CD4-positive, alpha-beta T cell treated with Interleukin-2 at 100 ng/mL for 4 hours (primary cell): Measurements from ENCODE around the gene CDC42EP1.

Experiments
- DNase-seq: peaks from one replicate; pipeline ENCODE4 v3.0.0-alpha.2; 2020; ENCODE audit warnings: low spot score

The CDC42EP1 gene

DNA sequence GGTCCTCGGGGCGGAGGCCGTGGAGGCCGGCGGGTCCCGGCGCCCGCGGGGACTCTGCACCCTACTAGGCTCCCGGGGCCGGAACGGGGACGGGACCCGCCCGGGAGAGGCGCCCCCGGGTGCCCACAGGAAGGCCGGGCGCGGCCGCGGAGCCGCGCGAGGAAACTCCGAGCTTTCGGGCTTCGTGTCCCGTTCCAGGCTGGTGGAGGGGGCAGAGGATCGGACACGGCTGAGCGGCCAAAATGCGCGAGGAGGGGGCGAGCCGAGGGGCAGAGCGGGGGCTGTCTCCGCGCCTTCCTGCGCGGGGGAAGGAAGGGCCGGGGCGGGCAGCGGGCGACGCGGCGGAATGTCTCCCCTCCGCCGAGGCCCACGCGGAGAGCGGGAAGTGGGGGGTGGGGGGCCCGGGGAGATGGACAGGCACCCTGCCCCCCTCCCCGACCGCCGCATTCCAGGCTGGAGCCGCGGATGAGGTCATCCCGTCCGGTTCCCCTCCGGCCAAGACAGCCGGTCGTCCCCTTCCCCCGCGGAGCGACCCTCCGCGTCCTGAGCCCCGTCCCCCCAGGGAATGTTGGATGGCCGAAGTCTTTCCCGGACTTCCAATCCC, 430 bp downstream of the CDC42EP1 start:
- no peak for DNase-seq

DNA sequence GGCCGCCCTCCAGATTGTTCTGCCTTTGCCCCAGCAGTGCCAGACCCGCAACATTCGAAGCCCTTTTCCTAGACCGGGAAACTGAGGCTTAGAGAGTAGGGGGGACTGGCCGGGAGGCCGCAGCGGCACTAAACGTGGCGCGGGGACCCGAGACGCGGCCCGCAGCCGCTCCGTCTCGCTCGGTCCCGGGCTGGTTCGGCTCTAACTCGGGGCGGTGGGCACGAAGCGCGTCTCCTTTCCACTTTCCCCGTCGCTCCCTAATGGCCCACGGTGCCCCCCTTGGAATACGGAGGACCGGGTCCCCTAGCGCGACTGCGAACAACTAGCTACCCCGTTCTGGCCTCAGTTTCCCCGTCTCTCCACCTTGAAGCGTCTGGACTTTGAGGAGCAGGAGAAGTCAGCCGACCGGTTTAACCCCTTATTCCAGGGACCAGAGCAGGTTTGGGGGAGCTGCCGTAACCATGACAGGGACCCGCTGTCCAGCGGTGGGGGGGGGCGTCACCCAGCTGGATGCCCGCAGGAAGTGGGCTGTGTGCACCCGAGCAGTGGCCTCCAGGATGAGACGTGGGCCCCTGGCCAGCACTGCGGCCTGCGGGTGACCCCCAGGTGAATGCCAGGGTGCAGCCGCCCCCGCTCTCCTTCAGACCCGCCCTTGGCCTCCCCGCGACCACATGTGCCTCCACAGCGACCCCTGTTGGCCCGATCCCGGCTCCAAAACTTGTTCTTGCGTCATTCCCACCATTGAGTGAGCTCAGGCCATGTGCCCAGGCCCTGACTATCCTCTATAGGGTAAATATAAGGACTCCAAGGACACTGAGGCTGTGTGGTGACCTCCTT, 1.1 kb downstream of the CDC42EP1 start:
- DNase-seq = peak; percentile 68

DNA sequence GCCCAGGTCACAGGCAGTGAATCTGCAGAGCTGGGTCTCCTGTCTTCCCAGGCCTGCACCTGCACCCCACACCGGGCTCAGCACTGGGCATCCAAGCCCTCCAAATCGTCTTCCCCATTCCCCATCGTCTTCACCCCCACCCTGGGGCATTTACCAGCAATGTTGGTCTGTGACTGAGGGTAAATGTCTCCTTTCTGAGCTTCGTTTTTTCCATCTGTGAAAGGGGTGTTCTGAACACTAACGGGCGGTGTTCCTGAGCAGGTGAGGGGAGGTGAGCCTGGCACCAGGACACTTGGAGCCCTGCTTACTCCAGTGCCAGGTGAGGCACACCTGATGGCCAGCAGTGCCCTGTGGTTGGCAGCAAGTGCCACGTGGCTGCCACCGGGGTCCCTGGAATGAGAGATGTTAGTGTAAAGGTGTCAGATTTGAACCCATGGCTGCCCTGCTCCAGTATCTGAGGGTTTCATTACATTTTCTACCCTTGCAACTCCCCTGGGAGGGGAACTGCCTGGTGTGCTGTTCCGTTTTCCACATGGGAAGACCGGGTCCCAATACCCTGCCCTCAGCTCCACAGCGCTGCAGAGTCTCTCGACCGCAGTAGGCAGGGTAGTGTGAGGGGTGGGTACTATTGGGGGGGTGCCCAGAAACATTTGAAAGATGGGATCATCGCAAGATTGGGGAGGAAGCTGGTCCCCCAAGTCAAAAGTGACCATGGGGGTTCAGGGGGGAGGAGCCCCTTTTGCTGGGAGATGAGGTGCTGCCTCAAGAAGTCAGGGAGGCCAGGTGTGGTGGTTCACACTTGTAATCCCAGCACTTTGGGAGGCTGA, 2.0 kb downstream of the CDC42EP1 start:
- DNase-seq = no peak

DNA sequence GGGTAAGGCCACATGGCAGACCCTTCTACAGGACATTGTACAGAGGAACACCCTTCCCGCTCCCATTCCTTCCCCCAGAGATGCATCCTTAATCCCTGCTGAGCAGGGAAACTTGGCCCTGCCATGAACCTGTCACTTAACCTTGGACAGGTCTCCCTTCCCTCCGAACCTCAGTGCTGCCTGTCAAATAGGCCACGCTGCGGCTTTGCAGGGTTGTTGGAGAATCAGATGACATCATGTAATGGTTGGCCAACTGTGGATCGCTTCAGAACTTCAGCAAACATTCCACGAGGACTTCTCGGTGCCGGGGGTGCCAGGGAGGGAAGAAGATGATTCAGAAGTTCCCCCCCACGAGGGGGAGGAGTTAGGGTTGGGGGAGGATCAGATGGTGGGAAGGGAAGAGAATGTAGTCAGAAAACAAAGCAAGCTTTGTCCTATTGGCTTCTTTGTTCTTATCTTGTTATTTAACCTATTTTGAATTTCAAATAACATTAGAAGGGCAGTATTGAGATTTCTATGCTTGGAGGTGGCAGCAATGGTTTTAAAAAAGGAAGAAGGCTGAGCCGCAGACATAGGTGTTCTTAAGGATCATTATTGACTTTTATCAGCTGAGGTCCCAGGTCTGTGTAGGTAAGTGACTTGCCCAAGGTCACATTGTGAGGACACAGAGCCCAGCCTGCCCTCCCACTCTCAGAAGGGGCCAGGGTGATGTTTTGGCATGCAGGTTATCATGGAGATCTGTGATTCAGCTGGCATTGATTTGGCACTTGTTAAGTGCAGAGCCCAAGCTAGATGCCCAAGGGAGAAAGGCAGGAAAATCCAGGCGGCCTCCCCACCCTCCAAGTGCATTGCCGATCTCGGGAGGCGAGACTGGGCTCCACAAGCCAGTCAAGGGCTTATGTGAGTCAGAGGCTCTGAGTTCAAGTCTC, 3.1 kb downstream of the CDC42EP1 start:
- DNase-seq = no peak

DNA sequence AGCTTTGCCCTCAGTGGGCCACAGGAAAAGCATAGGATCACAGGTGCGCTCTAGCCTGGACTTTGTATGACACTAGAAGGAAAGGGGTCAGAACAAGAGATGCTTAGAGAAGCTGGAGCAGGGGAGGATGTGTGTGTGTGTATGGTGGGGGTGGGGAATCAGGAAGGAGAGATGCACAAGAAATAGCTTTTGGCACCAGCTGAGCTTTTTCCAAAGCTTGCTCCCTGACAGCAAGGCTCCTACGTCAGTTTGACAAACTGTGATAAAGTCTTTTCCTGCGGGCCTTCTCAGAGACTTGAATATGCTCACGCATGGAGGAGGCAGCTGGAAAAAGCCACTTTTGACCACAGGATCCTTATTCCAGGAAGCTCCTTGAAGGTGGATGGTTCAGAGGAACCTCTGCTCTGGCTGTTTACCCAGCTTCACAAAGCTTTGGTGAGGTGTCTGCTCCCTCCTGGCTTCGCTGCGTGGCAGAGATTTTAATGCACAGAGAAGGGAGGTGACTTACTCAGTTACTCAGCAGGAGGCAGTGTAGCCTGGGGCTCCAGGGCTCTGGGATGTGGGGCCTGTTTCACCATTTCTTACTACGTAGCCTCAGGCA, 3.9 kb downstream of the CDC42EP1 start:
- DNase-seq = no peak

DNA sequence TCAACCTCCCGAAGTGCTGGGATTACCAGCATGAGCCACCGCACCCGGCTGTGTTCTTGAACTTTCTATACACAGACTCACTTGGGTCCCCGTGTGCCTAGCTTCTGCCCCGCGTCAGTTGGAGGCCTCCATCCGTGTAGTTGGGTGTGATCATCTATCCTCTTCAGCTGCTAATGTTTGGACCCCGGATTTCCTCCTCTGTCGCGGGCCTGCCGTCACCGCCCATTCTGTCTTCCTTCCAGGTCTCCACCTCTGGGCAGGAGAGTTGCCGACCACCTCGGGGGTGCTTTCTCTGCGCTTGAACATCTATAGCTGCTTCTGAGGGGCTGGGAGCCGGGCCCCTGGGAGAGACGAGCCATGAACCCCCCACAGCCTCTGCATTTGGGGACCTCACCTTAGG, 5.5 kb downstream of the CDC42EP1 start:
- no peak for DNase-seq

DNA sequence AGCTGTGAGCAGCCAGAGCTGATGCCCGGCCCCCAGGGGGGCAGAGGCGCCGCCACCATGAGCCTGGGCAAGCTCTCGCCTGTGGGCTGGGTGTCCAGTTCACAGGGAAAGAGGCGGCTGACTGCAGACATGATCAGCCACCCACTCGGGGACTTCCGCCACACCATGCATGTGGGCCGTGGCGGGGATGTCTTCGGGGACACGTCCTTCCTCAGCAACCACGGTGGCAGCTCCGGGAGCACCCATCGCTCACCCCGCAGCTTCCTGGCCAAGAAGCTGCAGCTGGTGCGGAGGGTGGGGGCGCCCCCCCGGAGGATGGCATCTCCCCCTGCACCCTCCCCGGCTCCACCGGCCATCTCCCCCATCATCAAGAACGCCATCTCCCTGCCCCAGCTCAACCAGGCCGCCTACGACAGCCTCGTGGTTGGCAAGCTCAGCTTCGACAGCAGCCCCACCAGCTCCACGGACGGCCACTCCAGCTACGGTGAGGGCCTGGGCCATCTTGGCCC, 6.1 kb downstream of the CDC42EP1 start:
- DNase-seq = peak; percentile 22

DNA sequence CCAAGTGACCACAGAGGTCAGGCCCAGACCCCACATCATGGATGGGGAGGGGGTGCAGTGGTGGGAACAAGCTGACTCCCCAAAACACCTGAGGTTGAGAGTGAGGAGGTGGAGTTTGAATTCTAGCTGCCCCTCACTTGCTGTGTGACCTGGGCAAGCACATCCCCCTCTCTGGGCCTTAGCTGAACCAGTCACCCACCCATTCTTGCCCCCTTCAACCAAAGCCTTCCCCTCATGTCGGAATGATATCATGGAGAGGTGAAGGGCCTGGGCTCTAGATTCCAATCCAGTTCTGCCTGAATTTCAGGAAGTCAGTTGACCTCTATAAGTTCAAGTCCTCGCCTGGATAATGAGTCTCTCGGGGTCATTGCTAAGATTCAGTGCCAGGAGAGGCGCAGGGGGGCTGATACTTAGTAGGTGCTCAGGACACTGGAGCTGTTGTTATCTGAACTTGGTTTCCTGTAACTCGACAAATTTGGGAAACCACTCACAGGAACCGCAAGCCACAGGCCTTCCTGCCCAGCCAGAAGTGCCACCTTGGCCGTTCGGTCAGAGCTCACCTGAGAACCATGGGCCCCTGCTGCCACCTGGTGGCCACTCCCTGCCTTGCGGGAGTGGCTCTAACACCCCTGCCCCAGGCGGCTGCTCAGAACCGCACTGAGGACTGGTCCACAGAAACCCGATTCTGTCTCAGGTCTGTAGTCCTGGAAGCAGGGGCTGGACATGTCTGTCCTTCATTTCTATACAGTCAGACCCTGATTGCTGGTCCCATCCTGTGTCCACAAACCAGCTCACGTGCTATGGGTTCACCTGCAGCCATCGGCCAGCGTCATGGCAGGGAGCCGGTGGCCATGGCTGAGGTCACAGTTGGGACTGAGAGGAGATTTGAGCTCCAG, 6.9 kb downstream of the CDC42EP1 start:
- DNase-seq = peak; percentile 91

DNA sequence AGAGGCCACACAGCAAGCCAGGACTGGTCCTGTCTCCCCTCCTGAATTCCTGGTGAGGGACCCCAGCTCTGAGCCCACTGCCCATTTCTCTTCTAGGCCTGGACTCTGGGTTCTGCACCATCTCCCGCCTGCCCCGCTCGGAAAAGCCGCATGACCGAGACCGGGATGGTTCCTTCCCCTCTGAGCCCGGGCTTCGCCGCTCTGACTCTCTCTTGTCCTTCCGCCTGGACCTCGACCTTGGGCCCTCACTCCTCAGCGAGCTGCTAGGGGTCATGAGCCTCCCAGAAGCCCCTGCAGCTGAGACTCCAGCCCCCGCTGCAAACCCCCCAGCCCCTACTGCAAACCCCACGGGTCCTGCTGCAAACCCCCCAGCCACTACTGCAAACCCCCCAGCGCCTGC, 7.7 kb downstream of the CDC42EP1 start:
- DNase-seq = no peak

DNA sequence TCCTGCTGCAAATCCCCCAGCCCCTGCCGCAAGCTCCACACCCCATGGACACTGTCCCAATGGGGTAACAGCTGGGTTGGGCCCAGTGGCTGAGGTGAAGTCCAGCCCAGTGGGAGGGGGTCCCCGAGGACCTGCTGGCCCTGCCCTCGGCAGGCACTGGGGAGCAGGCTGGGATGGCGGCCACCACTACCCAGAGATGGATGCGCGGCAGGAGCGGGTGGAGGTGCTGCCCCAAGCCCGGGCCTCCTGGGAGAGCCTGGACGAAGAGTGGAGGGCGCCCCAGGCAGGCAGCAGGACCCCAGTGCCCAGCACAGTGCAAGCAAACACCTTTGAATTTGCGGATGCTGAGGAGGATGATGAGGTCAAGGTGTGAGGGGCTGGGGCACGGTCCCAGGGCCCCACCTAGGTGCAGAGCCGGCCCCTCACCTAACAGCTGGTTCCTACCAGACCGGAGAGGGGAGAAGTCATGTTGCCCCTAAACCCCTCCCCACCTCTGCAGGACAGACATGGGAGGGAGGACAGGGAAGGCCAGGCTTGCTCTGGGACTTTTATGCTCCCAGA, 8.2 kb downstream of the CDC42EP1 start:
- no peak for DNase-seq

DNA sequence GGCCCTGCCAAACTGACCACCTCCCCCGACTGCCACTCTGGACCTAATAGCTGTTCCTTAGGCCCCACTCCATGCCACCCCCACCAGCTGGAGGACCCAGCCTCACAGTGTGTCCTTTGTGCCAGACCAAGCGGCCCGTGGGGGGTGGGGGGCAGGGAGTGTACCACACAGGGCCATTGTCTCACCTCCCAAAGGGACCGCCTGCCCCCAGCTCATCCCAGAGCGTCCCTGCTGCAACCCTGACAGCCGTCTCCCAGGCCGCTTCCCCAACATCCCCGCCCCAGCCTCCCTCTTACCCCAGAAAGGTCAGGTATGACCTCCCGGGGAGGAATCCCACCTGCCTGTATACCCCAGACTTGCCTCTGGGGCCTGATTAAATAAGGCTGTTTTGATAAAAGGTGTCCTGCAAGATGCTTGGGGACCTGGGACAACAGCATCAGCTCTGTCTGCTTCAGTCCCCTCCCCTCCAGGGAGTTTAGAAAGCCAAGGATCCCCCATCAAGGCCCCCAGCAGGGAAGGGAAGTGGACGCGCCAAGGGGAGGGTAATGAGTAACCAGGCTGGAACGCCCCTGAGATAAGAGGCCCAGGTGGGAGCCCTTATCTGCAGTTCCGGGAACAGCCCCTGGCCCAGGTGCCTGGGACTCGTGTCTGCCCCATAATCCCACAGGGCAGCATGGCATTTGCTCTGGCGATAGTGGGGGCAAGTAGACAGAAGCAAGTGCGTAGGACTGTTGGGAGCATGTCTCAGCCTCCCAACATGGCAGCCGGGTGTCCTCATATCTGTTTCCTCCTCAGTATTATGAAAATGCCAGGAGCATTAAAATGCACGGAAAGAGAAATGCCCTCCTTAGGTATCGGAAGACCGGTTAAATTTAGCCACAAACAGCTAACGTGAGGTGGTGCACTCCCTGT, 9.0 kb downstream of the CDC42EP1 start:
- DNase-seq = no peak

DNA sequence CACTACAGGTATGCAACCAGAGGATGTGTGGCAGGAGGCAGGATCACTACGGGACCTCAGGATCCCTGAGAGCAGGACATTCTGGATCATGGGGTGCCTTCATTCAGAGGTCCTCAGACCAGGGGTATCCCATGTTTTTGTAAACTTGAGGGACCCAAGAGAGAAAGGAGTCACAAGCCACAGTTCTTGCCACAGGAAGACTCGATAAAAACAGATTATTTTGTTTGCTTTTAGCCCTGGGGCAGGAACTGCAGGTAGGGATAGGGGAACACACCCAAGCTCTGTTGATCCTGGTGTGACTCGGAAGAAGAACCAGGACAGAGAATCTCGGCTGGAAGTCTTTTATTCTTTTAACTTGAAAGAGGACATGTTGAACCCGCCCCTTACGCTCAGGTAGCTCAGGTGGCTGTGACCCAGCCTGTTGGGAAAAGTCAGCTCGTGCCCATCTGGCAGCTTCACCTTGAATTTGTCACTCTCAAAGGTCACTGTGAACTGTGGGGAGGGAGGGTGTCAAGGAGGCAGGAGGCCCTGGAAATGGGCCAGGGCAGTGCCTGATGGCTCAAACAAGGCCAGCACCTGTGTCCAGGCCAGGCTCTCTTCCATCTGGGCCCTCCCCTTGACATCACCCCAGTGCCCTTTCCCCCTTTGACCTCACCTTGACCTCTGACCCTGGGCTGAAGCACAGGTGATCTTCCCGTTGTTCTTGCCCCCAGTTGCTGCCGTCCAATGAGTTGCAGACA, 9.8 kb downstream of the CDC42EP1 start:
- DNase-seq = no peak

DNA sequence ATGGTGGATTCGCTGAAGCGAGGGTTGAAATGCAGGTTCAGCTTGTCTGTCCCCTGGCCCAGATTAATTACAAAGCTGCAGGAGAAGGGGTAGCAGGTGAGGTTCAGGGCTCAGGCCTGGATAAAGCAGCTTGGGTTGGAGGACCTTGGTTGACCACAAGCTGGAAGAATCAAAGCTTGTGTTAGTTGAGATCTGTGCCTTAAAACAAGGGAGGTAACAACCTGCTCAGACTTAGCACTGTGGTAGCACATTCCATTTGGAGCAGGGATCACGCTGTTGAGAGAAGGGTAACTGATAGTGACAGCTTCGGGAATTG, 10.3 kb downstream of the CDC42EP1 start:
- DNase-seq = no peak

DNA sequence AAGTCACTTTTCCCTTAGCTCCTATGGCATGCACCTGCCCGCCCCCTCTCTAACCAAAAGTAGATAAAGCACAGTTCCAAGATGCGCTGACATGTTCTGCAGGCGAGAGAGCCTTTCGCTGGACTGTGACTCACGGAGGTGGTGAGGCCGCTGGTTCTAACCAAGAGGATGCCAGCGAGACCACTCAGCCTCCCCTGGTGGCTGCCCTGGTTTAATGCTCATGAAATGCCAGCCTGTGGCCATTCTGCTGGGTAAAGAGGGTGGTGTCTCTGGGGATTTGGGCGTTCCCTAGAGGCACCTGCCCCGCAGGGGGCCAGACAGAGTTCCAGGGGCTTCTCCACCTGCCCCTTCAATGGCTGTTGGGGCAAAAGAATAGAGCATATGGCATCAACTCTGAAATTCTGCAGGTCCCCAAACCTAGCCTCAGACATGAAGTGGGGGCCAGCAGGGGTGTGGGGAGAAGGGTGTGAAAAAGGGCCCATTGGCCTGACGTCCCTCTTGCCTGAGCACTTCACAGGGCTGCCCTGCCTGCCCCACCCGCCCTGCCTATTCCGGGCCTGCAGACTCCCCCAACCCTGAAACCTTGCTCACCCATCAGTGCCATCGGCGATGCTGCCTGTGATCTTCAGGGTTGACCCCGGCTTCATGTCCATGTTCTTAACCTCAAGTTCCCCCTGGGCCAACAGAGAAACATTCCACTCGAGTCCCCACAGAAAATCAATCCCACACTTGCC, 11.1 kb downstream of the CDC42EP1 start:
- no peak for DNase-seq

DNA sequence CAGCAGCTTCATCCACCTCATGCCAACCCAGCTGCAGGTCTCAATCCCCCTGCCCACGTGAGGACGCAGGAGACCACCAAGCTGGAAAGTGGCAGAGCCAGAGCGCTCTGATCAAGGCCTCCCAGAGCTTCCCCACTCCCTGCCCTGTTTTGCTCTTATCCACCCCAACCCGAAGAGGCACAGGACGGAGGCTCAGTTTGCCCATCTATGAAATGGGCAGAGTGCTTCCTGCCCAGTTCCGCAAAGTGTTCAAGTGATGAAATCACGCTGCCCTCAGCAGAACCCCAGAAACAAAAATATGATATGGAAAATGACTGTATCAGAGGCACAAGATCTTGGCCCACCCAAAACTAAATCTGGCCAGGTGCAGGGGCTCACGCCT, 11.7 kb downstream of the CDC42EP1 start:
- DNase-seq = no peak

DNA sequence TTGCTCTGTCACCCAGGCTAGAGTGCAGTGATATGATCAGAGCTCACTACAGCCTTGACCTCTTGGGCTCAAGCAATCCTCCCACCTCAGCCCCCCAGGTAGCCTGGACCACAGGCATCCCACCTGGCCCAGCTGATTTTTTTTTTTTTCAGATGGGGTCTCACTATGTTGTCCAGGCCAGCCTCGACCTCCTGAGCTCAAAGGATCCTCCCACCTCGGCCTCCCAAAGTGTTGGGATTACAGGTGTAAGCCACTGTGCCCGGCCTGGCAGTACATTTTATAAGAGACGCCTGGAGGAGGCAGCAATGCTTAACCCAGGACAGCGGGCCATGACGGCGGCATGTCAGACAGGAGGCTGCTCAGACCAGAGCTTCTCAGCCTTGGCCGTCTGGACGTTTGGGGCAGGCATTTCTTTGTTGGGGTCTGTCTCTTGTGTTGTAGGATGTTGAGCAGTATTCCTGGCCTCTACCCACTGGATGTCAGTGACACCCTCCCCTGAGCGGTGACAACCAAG, 15.3 kb downstream of the CDC42EP1 start:
- no peak for DNase-seq

DNA sequence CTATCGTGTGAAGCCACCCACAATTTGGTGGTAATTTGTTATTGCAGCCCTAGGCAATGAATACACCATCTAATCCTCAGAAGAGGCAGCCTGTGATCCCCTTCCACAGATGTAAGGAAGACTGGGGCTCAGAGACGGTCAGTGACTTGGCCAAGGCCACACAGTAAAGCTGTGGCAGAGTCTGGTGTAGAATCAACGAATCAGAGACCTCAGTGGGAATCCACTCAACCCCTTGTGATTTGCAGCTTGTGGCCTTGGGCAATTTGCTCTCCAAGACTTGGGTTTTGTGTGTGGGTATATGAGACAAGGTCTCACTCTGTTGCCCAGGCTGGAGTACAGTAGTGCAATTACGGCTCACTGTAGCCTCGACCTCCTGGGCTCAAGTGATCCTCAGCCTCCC, 17.7 kb downstream of the CDC42EP1 start:
- DNase-seq = no peak
